Stimulated activated CD8-positive, alpha-beta memory T cell treated with anti-CD3 and anti-CD28 coated beads, Interleukin-4, amount 100 ng/mL, for 4 hours (primary cell): ENCODE data around the gene NPAS1.
"Not testable (repeated sequence)": the region's sequence is repeated elsewhere in the genome, so short reads cannot be mapped to it uniquely, and the experiment has no call there.

Experiments
- DNase-seq, 2 donors: peaks; one replicate each; pipeline ENCODE4 v3.0.0-alpha.2; 2020; ENCODE audit warnings: low read depth in 2 of 2, low spot score in 1 of 2

Gene NPAS1

GRCh38 chr19:47074621-47075020 lies 55.0 kb downstream of the NPAS1 start:
- DNase-seq = no peak

DNA sequence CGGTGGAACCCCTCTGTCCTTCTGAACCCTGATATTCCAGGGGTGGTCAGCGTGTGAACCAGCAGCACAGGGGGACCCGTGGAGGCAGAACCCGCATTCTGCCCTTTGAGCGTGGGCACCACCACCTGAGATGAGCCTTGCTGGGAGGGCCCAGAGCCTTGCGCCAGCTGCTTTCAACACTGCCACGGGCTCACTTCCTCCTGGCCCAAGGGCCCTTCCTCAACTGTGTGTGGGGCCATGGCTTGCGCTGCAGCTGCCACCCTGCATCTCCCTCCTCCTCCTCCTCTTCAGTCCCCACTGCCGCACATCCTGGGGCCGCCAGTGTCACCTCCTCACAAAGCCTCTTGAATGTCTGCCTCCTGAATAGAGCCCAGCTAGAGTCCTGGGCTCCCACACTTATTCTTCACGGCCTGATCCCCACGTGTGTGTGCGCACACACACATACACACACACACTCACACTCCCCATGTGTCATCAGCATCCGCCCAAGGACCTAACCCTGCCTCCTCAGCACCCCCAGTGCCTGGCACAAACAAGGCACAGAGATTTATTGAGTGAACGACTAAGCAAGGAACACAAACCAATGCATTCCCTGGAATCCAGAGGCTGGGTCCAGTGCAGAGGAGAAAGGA lies 55.7 kb downstream of the NPAS1 start:
- DNase-seq = no peak

DNA sequence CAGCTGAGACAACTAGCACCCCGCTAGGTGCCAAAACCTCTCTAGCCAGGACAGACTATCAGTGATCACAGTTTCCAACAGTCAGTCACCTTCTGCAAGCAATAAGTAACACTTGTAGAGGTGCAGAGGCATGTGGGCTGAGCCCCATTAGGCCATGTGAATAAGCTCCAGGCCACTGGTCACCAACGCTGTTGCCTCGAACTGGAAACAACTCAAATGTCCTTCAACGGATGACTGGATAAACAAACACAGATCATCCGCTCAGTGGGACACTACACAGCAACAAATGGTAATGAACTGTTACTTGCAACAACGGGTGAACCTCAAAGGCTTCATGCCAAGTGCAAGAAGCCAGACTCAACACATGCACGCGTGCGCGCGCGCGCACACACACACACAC lies 56.3 kb downstream of the NPAS1 start:
- no peak for DNase-seq

DNA sequence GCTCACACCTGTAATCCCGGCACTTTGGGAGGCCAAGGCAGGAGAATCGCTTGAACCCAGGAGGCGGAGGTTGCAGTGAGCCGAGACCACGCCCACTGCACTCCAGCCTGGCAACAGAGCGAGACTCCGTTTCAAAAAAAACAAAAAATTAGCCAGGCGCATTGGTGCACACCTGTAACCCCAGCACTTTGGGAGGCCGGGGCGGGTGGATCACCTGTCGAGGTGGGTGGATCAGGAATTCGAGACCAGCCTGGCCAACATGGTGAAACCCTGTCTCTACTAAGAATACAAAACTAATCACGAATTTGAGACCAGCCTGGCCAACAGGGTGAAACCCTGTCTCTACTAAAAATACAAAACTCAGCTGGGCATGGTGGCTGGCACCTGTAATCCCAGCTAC lies 58.7 kb downstream of the NPAS1 start:
- DNase-seq = not testable (repeated sequence)

- DNase-seq = no peak
Observed at GRCh38 chr19:47081095-47081494, 61.5 kb downstream of the NPAS1 start.

GRCh38 chr19:47082493-47082892 lies 62.9 kb downstream of the NPAS1 start:
- no peak for DNase-seq

DNA sequence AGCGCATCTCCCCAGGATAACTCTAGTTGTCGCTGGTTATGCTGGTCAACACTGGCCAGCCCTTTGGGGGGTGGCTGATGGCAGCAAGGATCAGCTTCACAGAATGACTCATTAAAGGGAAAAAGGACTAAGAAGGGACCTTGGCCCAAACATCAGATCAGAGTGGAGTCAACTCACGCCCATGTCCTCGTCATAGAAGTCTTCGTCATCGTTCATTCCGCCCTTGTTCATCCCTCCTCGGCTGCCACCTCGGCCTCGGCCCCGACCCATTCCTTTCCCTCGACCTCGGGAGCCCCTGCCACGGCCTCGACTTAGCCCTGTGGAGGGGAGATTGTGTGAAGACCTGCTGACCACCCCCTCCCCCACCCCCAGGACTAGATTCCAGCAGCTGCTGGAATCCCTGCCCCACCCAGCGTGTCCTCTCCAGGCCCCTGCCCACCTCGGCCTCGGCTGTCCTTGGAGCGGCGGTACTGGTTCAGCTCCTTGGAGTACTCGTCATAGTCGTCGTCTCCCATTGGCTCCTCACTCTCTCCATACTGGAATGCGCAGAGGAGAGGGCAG lies 65.3 kb downstream of the NPAS1 start:
- no peak for DNase-seq

DNA sequence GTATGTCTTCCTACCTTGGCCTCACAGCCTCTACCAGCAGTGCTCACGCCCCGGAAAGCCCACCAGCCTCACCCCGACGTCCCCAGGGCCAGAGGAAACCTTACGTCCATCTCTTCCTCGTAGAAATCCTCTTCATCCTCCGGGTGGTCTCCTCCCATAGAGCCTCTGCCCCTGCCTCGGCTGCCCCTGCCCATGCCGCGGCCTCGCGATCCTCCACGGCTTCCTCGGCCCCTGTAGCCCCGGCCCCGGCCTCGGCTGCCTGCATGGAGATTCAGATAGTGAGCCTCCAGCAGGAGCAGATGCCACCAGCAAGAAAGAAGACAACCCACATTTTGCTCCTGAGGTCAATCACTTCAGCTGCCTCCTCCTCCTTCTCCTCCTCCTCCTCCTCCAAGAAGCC lies 66.6 kb downstream of the NPAS1 start:
- no peak for DNase-seq

GRCh38 chr19:47089767-47090350 lies 70.2 kb downstream of the NPAS1 start:
- no peak for DNase-seq

GRCh38 chr19:47093254-47093653 lies 73.6 kb downstream of the NPAS1 start:
- no peak for DNase-seq

DNA sequence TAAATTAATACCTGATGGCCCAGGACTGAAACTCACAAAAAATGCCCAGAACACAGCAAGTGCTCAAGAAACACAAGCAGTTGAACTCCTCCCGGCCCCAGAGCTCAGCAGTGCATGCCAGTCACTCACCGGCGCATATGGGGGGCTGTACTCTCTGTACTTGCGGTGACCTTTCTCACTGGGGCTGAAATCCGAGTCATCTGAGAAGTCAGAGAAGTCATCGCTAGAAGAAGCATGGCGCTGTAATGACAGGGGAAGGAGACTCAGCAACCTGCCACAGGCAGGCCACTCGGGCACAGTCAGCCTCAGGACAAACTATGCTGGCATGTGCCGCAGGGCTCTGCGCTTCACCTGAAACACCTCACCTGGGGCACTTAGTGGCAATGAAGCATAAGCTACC lies 74.2 kb downstream of the NPAS1 start:
- no peak for DNase-seq

- no peak for DNase-seq
Observed at GRCh38 chr19:47094557-47095475, 75.2 kb downstream of the NPAS1 start.
